Mucosa of rectum (tissue), 2 donors: ENCODE results near the gene METAP2.

ENCODE experiments used
- H3K27ac ChIP-seq, 2 donors: one replicate each; pipeline ENCODE4 v1.7.0; 2013; ENCODE audit warnings: inconsistent platforms in 2 of 2, low read depth in 2 of 2, low read length in 2 of 2
- H3K27me3 ChIP-seq, 2 donors: one replicate each; pipeline ENCODE4 v1.7.0; 2013; ENCODE audit warnings: low read length in 2 of 2; ENCODE audit not compliant: control insufficient read depth in 2 of 2, insufficient read depth in 2 of 2
- H3K36me3 ChIP-seq, 2 donors: one replicate each; pipeline ENCODE4 v1.7.0; 2013; ENCODE audit warnings: low read length in 2 of 2; ENCODE audit not compliant: control insufficient read depth in 2 of 2, insufficient read depth in 2 of 2
- H3K4me1 ChIP-seq, 2 donors: one replicate each; pipeline ENCODE4 v1.7.0; 2013; ENCODE audit warnings: low read length in 2 of 2, mild to moderate bottlenecking in 1 of 2; ENCODE audit not compliant: control insufficient read depth in 2 of 2, insufficient read depth in 2 of 2
- H3K4me3 ChIP-seq, 2 donors: one replicate each; pipeline ENCODE4 v1.7.0; 2013; ENCODE audit warnings: low read length in 2 of 2
- H3K9ac ChIP-seq, 2 donors: one replicate each; pipeline ENCODE4 v1.7.0; 2013; ENCODE audit warnings: low read length in 2 of 2, low read depth in 1 of 2, mild to moderate bottlenecking in 1 of 2
- H3K9me3 ChIP-seq, 2 donors: one replicate each; pipeline ENCODE4 v1.7.0; 2013; ENCODE audit warnings: low read length in 2 of 2; ENCODE audit not compliant: control insufficient read depth in 2 of 2
- donor health status: healthy.
- donor health status: Normal muscosa, but diverticular disease.

Gene METAP2

DNA sequence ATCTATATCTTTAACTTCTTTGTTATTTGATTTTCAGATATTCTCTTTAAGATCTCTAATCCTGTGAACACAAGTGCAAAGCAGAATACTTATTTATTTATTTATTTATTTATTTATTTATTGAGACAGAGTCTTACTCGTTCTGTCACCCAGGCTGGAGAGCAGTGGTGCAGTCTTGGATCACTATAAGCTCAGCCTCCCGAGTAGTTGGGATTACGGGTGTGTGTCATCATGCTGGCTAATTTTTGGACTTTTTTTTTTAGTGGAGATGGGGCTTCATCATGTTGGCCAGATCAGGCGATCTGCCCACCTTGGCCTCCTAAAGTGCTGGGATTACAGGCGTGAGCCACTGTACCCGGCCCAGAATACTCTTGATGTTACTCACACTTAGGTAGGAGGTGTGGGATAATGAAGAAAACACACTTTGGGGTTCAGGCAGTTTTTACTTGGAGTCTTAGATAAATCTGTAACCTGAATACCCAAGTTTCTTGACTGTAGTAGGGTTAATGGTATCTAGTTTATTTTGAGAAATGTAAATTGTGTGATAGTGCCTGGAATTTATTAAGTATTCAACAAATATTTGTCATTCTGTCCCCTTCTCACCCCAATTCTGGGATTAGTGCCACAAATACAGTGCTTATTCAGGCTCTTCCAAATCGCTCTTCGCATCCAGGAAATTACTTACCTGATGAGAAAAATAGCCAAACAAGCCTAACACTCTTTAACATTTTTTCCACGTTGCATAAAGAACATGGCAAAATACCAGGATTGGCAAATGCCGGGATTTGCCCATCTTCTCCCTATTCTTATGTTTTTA, 33.0 kb downstream of the METAP2 start:
- H3K9me3 ChIP-seq = no peaks in the 10 kb centered on the region
- no peaks in the 10 kb centered on the region for H3K4me1 ChIP-seq
- H3K27ac ChIP-seq = no peak overlapping the region
- peaks cover 45 to 57% of the 10 kb centered on the region in 2 donors for H3K36me3 ChIP-seq
- no peak overlapping the region for H3K4me3 ChIP-seq
- no peak overlapping the region for H3K9ac ChIP-seq
- H3K27me3 ChIP-seq = no peaks in the 10 kb centered on the region

DNA sequence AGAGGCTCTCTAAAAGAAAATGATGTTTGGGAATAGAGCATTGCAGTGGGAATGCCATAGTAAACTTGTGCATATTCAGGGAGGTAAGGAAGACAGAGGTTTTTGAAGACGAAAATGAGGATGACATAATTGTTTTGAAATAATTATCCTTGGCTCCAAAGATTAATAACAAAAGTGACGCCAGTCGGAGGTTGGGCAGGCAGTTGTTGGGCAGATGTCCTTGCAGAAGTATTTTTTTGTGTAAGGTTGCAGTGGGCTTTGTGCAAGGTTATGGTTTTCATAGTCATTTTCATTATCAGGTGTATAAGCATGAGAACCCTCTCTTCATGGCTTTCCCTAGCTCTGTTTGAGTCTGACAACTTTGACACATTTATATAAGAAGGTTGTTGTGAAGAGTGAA, 35.3 kb downstream of the METAP2 start:
- Histone ChIP-seq H3K9me3 (no peaks in the 10 kb centered on the region), H3K4me3 (no peak overlapping the region), H3K9ac (no peak overlapping the region), H3K36me3 (peaks cover 51 to 71% of the 10 kb centered on the region in 2 donors), H3K4me1 (no peaks in the 10 kb centered on the region), H3K27me3 (no peaks in the 10 kb centered on the region), H3K27ac (no peak overlapping the region)

DNA sequence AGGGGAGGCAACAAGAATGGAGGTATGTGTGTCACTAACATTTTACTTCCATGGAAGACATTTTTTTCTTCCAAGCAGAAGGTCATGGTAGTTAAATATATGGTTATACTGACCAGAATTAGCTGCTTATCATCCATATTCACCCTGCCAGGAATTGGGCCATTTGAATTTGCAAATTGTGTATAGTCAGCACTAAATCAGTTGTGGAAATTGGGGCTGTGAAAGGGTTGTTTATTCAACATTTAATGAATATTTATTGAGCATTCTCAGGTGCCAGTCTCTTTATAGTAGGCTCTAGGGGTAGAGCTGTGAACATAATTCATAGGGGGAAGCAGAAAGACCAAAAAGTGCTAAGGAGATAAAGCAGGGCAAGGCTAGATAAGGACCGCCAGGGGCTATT, 38.0 kb downstream of the METAP2 start:
- H3K4me1 ChIP-seq = no peaks in the 10 kb centered on the region
- no peaks in the 10 kb centered on the region for H3K27me3 ChIP-seq
- no peak overlapping the region for H3K27ac ChIP-seq
- H3K9me3 ChIP-seq = no peaks in the 10 kb centered on the region
- H3K4me3 ChIP-seq = no peak overlapping the region
- H3K36me3 ChIP-seq = peaks cover 47 to 71% of the 10 kb centered on the region in 2 donors
- H3K9ac ChIP-seq = no peak overlapping the region

DNA sequence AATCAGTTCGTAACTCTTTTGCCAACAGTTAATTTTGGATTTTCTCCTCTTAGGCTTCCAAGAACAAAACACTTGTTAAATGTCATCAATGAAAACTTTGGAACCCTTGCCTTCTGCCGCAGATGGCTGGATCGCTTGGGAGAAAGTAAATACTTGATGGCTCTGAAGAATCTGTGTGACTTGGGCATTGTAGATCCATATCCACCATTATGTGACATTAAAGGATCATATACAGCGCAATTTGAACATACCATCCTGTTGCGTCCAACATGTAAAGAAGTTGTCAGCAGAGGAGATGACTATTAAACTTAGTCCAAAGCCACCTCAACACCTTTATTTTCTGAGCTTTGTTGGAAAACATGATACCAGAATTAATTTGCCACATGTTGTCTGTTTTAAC, 39.6 kb downstream of the METAP2 start:
- no peak overlapping the region for H3K4me3 ChIP-seq
- no peaks in the 10 kb centered on the region for H3K27me3 ChIP-seq
- H3K27ac ChIP-seq = no peak overlapping the region
- peaks cover 38 to 60% of the 10 kb centered on the region in 2 donors for H3K36me3 ChIP-seq
- H3K9me3 ChIP-seq = no peaks in the 10 kb centered on the region
- H3K9ac ChIP-seq = no peak overlapping the region
- no peaks in the 10 kb centered on the region for H3K4me1 ChIP-seq

DNA sequence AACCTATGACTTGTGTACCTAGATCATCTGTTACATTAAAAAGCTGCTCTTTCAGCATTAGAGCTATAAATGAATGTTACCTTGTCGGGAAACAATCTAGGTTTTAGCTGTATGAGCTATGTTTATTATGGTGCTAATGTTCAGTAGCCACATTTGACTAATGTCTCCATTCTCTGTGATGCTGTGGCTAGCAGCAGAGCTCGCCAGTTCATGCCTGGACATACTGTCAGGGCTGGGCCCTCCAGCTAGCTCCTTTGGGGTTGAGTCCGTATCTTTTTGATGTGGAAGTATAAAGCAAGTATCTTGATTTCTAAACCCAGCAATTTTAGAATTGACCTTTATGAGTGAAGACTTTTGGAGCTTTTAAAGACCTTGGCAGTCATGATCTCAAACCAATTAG, 41.2 kb downstream of the METAP2 start:
- Histone ChIP-seq H3K9me3 (no peaks in the 10 kb centered on the region), H3K4me3 (no peak overlapping the region), H3K36me3 (peaks cover 36 to 49% of the 10 kb centered on the region in 2 donors), H3K9ac (no peak overlapping the region), H3K4me1 (no peaks in the 10 kb centered on the region), H3K27me3 (no peaks in the 10 kb centered on the region), H3K27ac (no peak overlapping the region)

DNA sequence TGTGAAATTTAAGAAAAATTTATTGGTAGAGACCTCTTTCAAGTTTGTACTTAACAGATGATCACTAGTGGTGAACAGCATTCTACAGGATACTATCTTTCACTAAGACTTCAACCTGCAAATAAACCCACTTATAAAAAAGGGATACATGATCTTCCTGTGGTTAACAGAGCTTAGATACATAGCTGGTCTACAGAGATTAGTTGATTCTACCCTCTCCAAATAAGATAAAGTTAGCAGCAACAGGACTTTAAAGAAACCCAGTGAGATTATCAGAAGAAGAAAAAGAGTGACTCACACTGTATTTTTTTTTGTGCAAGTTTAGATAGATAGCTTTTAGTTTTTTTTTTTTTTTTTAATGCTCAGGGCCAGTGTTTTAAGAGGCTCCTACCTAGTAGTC, 42.8 kb downstream of the METAP2 start:
- Histone ChIP-seq H3K27me3 (no peaks in the 10 kb centered on the region), H3K4me1 (no peaks in the 10 kb centered on the region), H3K9ac (no peak overlapping the region), H3K36me3 (peaks cover 29 to 38% of the 10 kb centered on the region in 2 donors), H3K4me3 (no peak overlapping the region), H3K9me3 (no peaks in the 10 kb centered on the region), H3K27ac (no peak overlapping the region)

DNA sequence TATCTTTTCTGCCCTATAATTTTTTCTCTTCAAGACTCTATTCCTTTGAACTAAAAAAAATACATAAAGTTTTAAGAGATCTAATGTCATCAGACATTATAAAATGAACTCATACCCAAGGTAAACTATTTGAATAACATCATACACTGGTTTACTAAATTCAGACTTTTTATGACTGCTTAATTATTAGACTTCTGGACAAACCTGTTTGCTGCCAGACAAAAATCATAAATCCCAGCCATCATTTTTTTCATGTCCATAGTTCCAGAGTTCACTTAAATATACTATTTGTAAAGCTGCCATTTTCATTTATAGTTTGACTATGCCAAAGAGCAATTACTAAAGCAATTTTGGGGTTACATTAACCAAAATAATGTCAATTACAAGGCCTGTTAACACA, 43.3 kb downstream of the METAP2 start:
- peaks cover 24 to 33% of the 10 kb centered on the region in 2 donors for H3K36me3 ChIP-seq
- H3K9ac ChIP-seq = no peak overlapping the region
- H3K4me3 ChIP-seq = no peak overlapping the region
- H3K27me3 ChIP-seq = no peaks in the 10 kb centered on the region
- no peaks in the 10 kb centered on the region for H3K9me3 ChIP-seq
- H3K27ac ChIP-seq = no peak overlapping the region
- H3K4me1 ChIP-seq = no peaks in the 10 kb centered on the region

DNA sequence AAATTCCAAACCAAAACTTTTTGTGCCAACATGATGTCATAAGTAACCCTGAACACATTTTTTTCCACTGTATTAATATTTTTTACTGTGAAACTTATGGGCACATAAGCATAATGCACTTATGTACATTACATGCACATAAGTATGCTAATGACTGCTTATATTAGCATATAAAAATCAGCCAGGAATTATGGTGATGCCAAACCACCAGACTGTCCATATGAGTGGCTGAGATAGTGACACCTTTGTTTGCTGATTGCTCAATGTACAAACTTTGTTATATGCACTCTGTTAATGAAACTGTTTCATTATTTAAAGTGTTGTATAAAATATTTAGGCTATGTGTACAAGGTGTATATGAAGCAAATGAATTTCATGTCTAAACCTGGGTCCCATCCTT, 45.0 kb downstream of the METAP2 start:
- H3K27ac ChIP-seq = no peak overlapping the region
- no peaks in the 10 kb centered on the region for H3K9me3 ChIP-seq
- H3K27me3 ChIP-seq = no peaks in the 10 kb centered on the region
- H3K36me3 ChIP-seq = peaks cover 11 to 16% of the 10 kb centered on the region in 2 donors
- no peaks in the 10 kb centered on the region for H3K4me1 ChIP-seq
- H3K4me3 ChIP-seq = no peak overlapping the region
- no peak overlapping the region for H3K9ac ChIP-seq

DNA sequence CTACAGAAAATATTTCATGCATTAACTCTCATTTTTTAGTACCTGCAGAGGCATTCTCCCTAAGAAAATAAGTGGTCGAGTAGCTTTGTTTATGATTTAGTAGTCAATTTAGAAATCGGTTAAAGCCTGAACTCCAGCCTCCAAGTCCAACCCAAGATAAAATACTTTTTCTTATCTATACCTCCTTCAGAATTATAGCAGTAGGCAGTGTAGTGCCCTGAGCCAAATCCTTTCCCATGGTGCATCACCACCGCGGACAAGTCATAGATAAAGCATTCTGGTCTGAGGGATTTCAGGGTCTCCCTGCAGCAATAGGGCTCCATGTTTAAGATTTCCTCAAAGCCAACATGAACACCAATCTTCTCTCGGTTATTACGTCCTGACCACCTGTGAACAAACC, 46.9 kb downstream of the METAP2 start:
- H3K4me1 ChIP-seq = no peaks in the 10 kb centered on the region
- no peak overlapping the region for H3K27ac ChIP-seq
- no peak overlapping the region for H3K9ac ChIP-seq
- no peak overlapping the region for H3K4me3 ChIP-seq
- no peaks in the 10 kb centered on the region for H3K27me3 ChIP-seq
- H3K9me3 ChIP-seq = no peaks in the 10 kb centered on the region
- H3K36me3 ChIP-seq = no peaks in the 10 kb centered on the region

DNA sequence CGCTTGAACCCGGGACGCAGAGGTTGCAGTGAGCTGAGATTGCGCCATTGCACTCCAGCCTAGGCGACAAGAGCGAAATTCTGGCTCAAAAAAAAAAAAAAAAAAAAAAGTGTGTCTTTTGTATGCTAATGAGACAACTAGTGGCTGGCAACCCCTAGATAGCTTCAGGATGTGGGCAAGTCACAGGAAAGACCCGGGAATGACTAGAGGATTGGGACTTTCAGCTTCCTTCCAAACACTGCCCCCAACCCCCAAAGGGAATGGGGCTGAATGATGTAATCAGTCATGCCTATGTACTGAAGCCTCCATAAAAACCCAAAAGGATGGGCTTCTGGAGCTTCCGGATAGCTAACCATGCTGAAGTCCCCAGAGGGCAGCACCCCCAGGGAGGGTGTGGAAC, 48.7 kb downstream of the METAP2 start:
- no peaks in the 10 kb centered on the region for H3K27me3 ChIP-seq
- no peak overlapping the region for H3K27ac ChIP-seq
- H3K36me3 ChIP-seq = no peaks in the 10 kb centered on the region
- no peaks in the 10 kb centered on the region for H3K4me1 ChIP-seq
- H3K9me3 ChIP-seq = no peaks in the 10 kb centered on the region
- no peak overlapping the region for H3K4me3 ChIP-seq
- H3K9ac ChIP-seq = no peak overlapping the region
